BJ (cell line): ENCODE measurements around the gene ATG4C. TPM values are rescaled to one million over a fixed set of nuclear protein-coding genes. Genes with fewer than 3 reads are reported as not detected.

Experiments
- CTCF ChIA-PET: fragments of 350-600 bp; formaldehyde crosslinking; extraction: SDS; loops from one replicate; lab custom pipeline; 2021; ENCODE audit warnings: antibody characterized with exemption, inconsistent platforms; lab: Yijun Ruan, JAX
- POLR2A ChIA-PET: fragments of 300-600 bp; sonication (Branson Sonifier 250); formaldehyde crosslinking; extraction: SDS; loops from one replicate; lab custom pipeline; 2021; ENCODE audit warnings: antibody characterized with exemption; lab: Charles Lee
- DNase-seq: peaks from one replicate; pipeline ENCODE4 v3.0.0-alpha.2; 2011; ENCODE audit warnings: low read depth
- H3K27me3 ChIP-seq: 2 replicates; pipeline ENCODE4 v1.6.0; 2011; ENCODE audit warnings: low read length; ENCODE audit not compliant: control insufficient read depth, insufficient read depth
- H3K36me3 ChIP-seq: 2 replicates; pipeline ENCODE4 v1.5.1; 2011; ENCODE audit warnings: low read length; ENCODE audit not compliant: control insufficient read depth, insufficient read depth
- H3K4me3 ChIP-seq: 2 replicates; pipeline ENCODE4 v1.5.1; 2011; ENCODE audit warnings: low read depth, mild to moderate bottlenecking, control low read depth, low read length
- polyA plus RNA-seq: library from polyadenylated mRNA; depleted of rRNA; stranded (reverse); fragments of >200 nt; gene quantifications from 2 replicates; pipeline ENCODE4 v1.2.3, GENCODE V29; 2011
- TF ChIP-seq, protein P1 (sequence below): IDR thresholded peaks from 2 replicates; pipeline ENCODE4 v1.5.1; 2011; ENCODE audit warnings: low read depth, mild to moderate bottlenecking, control low read depth, inconsistent platforms, low read length, moderate library complexity; ENCODE audit not compliant: insufficient read depth

Gene ATG4C
- polyA plus RNA-seq, 1 experiment = 2.2 TPM

GRCh38 chr1:62790716-62791115 is 6.8 kb downstream of the ATG4C start:
- Histone ChIP-seq H3K36me3 (no peaks in the 10 kb centered on the region), H3K27me3 (no peaks in the 10 kb centered on the region), H3K4me3 (no peak overlapping the region)
- CTCF ChIA-PET = no interaction called here
- DNase-seq = no peak
- POLR2A ChIA-PET = no interaction called here
- TF ChIP-seq, protein P1, sequence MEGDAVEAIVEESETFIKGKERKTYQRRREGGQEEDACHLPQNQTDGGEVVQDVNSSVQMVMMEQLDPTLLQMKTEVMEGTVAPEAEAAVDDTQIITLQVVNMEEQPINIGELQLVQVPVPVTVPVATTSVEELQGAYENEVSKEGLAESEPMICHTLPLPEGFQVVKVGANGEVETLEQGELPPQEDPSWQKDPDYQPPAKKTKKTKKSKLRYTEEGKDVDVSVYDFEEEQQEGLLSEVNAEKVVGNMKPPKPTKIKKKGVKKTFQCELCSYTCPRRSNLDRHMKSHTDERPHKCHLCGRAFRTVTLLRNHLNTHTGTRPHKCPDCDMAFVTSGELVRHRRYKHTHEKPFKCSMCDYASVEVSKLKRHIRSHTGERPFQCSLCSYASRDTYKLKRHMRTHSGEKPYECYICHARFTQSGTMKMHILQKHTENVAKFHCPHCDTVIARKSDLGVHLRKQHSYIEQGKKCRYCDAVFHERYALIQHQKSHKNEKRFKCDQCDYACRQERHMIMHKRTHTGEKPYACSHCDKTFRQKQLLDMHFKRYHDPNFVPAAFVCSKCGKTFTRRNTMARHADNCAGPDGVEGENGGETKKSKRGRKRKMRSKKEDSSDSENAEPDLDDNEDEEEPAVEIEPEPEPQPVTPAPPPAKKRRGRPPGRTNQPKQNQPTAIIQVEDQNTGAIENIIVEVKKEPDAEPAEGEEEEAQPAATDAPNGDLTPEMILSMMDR = no peak

DNA sequence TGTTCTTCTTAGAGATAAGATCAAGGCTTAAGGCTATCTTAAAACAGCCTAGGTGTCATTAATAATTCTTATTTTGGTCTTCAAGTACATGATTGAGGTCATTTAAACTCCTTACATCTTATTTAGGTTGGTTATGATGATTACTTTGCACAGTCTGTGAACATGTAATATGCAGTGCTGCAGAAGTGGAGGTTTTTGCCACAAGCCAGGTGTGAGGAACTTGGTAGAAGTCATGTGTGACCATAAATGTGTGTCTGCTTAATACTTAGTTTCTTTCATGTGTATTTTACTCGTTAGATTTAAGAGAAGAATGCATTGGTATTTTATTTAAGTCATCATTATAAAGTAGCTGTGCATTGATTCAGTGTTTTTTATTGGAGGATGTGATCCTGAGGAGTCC is 10.1 kb downstream of the ATG4C start:
- TF ChIP-seq, protein P1 = no peak
- Histone ChIP-seq H3K27me3 (no peaks in the 10 kb centered on the region), H3K4me3 (no peak overlapping the region), H3K36me3 (no peaks in the 10 kb centered on the region)
- ChIA-PET POLR2A (no interaction called here), CTCF (no interaction called here)
- DNase-seq = no peak

DNA sequence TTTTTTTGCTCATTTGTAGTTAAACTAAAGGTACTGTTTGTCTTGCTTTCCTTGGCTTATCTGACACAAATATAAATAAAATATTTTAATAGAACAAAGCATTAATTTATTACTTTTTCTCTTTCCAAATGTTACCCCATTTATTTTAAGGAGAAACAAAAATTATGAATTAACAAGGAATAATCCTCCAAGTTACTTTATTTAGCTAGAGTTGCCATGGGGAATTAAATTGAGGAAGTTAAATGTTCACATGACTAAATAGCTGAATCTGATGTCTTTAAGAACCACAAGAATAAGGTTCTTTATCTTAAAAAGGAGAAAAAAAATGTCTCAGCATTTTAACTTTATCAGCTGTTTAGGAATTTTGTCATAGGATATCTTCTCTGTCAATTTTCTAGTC is 12.3 kb downstream of the ATG4C start:
- CTCF ChIA-PET = interaction anchor here (1.0 kb wide), 1 partner anchor 11 kb away, joined by 3 read pairs; no protein-coding TSS in a partner anchor
- no peak overlapping the region for H3K4me3 ChIP-seq
- TF ChIP-seq, protein P1 = no peak
- POLR2A ChIA-PET = no interaction called here
- DNase-seq = no peak
- no peaks in the 10 kb centered on the region for H3K27me3 ChIP-seq
- no peaks in the 10 kb centered on the region for H3K36me3 ChIP-seq

DNA sequence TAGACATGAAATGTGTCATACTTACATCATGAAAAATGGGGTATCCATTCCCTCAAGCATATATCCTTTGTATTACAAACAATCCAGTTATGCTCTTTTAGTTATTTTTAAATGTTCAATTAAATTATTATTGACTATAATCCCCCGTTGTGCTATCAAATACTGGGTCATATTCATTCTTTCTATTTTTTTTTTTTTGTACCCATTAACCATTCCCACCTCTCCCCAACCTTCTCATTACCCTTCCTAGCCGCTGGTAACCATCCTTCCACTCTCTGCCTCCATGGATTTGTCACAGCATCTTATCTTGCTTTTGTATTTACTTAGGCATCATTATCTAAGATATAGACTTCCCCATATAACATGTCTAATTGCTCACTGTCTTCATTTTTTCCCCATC is 15.8 kb downstream of the ATG4C start:
- Histone ChIP-seq H3K36me3 (no peaks in the 10 kb centered on the region), H3K4me3 (no peak overlapping the region), H3K27me3 (no peaks in the 10 kb centered on the region)
- TF ChIP-seq, protein P1 = no peak
- no peak for DNase-seq
- ChIA-PET CTCF (no interaction called here), POLR2A (no interaction called here)

- Histone ChIP-seq H3K36me3 (no peaks in the 10 kb centered on the region), H3K4me3 (no peak overlapping the region), H3K27me3 (no peaks in the 10 kb centered on the region)
- ChIA-PET POLR2A (interaction anchor here (0.6 kb wide), 1 partner anchor 16 kb away, joined by 3 read pairs; the partner anchor contains the start of gene ATG4C), CTCF (no interaction called here)
- no peak for DNase-seq
- TF ChIP-seq, protein P1 = no peak
Measured at GRCh38 chr1:62800281-62800680, 16.3 kb downstream of the ATG4C start.
